Keratinocyte (primary cell): Measurements from ENCODE around the gene CAMSAP3. TPM values are rescaled to one million over a fixed set of nuclear protein-coding genes. Genes with fewer than 3 reads are reported as not detected.

ENCODE experiments used
- DNase-seq: peaks from one replicate; pipeline ENCODE4 v3.0.0-alpha.2; 2011; ENCODE audit warnings: low read depth, missing footprints, low spot score
- FAIRE-seq: peaks from 2 replicates; lab custom pipeline; 2011; peaks lifted over from hg19 to GRCh38; lab: Jason Lieb, UNC
- H2AFZ ChIP-seq: 2 replicates; pipeline ENCODE4 v1.6.0; 2012; ENCODE audit warnings: low read length, control low read depth, inconsistent platforms; ENCODE audit not compliant: control insufficient read depth
- H3K27ac ChIP-seq: 2 replicates; pipeline ENCODE4 v1.5.1; 2011; ENCODE audit warnings: low read length; ENCODE audit not compliant: control insufficient read depth, insufficient read depth
- H3K27me3 ChIP-seq: 3 replicates; pipeline ENCODE4 v1.6.0; 2011; ENCODE audit warnings: low read length; ENCODE audit not compliant: control insufficient read depth, insufficient read depth; ENCODE audit errors: extremely low read depth
- H3K36me3 ChIP-seq, 2 experiments: 2 replicates in 1 of 2; 3 replicates in 1 of 2; pipeline ENCODE4 v1.5.1; 2011; ENCODE audit warnings: low read length in 2 of 2, mild to moderate bottlenecking in 1 of 2; ENCODE audit not compliant: control insufficient read depth in 2 of 2, insufficient read depth in 2 of 2; ENCODE audit errors: extremely low read depth in 1 of 2
- H3K4me1 ChIP-seq: 3 replicates; pipeline ENCODE4 v1.5.1; 2011; ENCODE audit warnings: low read length; ENCODE audit not compliant: control insufficient read depth, insufficient read depth; ENCODE audit errors: extremely low read depth
- H3K4me2 ChIP-seq: 3 replicates; pipeline ENCODE4 v1.6.0; 2011; ENCODE audit warnings: low read depth, low read length; ENCODE audit not compliant: control insufficient read depth, insufficient read depth; ENCODE audit errors: extremely low read depth
- H3K4me3 ChIP-seq, 3 experiments: fragments of 200-600 bp in 1 of 3; sonication (generic) in 1 of 3; 2 replicates in 2 of 3; 3 replicates in 1 of 3; pipeline ENCODE4 v1.5.1; 2011 to 2016; ENCODE audit warnings: low read length in 3 of 3, mild to moderate bottlenecking in 3 of 3, control low read depth in 2 of 3, inconsistent platforms in 1 of 3, low read depth in 1 of 3, mixed read lengths in 1 of 3, mixed run types in 1 of 3, moderate library complexity in 1 of 3; ENCODE audit not compliant: control insufficient read depth in 2 of 3, insufficient read depth in 2 of 3; ENCODE audit errors: extremely low read depth in 1 of 3
- H3K79me2 ChIP-seq: 2 replicates; pipeline ENCODE4 v1.6.0; 2012; ENCODE audit warnings: low read length; ENCODE audit not compliant: control insufficient read depth, insufficient read depth
- H3K9ac ChIP-seq: 3 replicates; pipeline ENCODE4 v1.6.0; 2011; ENCODE audit warnings: low read length; ENCODE audit not compliant: control insufficient read depth, insufficient read depth; ENCODE audit errors: extremely low read depth
- H3K9me1 ChIP-seq: 3 replicates; pipeline ENCODE4 v1.6.0; 2011; ENCODE audit warnings: low read length; ENCODE audit not compliant: control insufficient read depth, insufficient read depth; ENCODE audit errors: extremely low read depth
- H3K9me3 ChIP-seq: 2 replicates; pipeline ENCODE4 v1.5.1; 2012; ENCODE audit warnings: low read depth, low read length; ENCODE audit not compliant: control insufficient read depth
- H4K20me1 ChIP-seq: 3 replicates; pipeline ENCODE4 v1.6.0; 2011; ENCODE audit warnings: low read length; ENCODE audit not compliant: control insufficient read depth, insufficient read depth; ENCODE audit errors: extremely low read depth
- CTCF ChIP-seq, 3 experiments: IDR thresholded peaks in 1 of 3; conservative IDR thresholded peaks in 1 of 3; optimal IDR thresholded peaks in 1 of 3; 2 replicates in 2 of 3; 3 replicates in 1 of 3; pipeline versions ENCODE3 to v1.5.1; 2011; ENCODE audit warnings: low read length in 3 of 3, mild to moderate bottlenecking in 3 of 3, moderate library complexity in 2 of 3, control low read depth in 1 of 3, inconsistent platforms in 1 of 3; ENCODE audit not compliant: insufficient read depth in 2 of 3; ENCODE audit errors: extremely low read depth in 1 of 3
- EZH2 ChIP-seq: IDR thresholded peaks from one replicate; pipeline ENCODE4 v1.6.1; 2012; ENCODE audit warnings: inconsistent platforms, mild to moderate bottlenecking, low read length, moderate library complexity
- dilution Hi-C: fragments of 300-500 bp; cut with MboI; formaldehyde crosslinking; loops from one replicate; pipeline ENCODE4 v1.7.0; 2020; ENCODE audit warnings: low sequenced_read_pairs; ENCODE audit not compliant: extremely low pct_ligation_motif_present
- polyA plus RNA-seq, 5 experiments: library from polyadenylated mRNA; depleted of rRNA in 3 of 5; stranded (reverse) in 3 of 5; stranded (forward) in 1 of 5; unstranded in 1 of 5; fragments of >200 nt; gene quantifications; 1 replicate in 1 of 5; 2 replicates in 3 of 5; 3 replicates in 1 of 5; pipeline versions ENCODE4 v1.2.1 to v1.2.3, GENCODE V29; 2011 to 2012; ENCODE audit warnings: missing spikeins in 2 of 5, low read depth in 1 of 5, low replicate concordance in 1 of 5

The CAMSAP3 gene
- polyA plus RNA-seq, 1 donor (not counting 4 experiments of a cell fraction or from before 2014, with no cell fraction given) = 2.4 TPM

- peaks cover 2% of the 10 kb centered on the region for H3K4me1 ChIP-seq
- H3K9me3 ChIP-seq = no peaks in the 10 kb centered on the region
- peaks cover 4 to 14% of the 10 kb centered on the region in 2 experiments for H3K36me3 ChIP-seq
- no peak overlapping the region for H2AFZ ChIP-seq
- no peak overlapping the region for H3K4me2 ChIP-seq
- no peak overlapping the region for H3K9ac ChIP-seq
- no peaks in the 10 kb centered on the region for H3K79me2 ChIP-seq
- no peaks in the 10 kb centered on the region for H3K27me3 ChIP-seq
- H4K20me1 ChIP-seq = no peaks in the 10 kb centered on the region
- no peaks in the 10 kb centered on the region for H3K9me1 ChIP-seq
- H3K4me3 ChIP-seq = no peak overlapping the region
- dilution Hi-C loops = no loop called here
- TF ChIP-seq EZH2 (no peak), CTCF (optimal IDR thresholded peaks at IDR 0.05 in 1 of 3, IDR thresholded peaks at IDR 0.05 in 1 of 3, conservative IDR thresholded peaks at IDR 0.05 in 1 of 3; ENCODE audit: extremely low read depth in 1 of 3, insufficient read depth in 2 of 3, low read length in 3 of 3) (no peak)
- FAIRE-seq = no peak
- DNase-seq = no peak
- no peak overlapping the region for H3K27ac ChIP-seq
Observed at GRCh38 chr19:7647156-7647555, 51.5 kb downstream of the CAMSAP3 start.

- H3K4me2 ChIP-seq = no peak overlapping the region
- FAIRE-seq = no peak
- no peak overlapping the region for H3K9ac ChIP-seq
- dilution Hi-C loops = no loop called here
- no peak overlapping the region for H3K4me3 ChIP-seq
- no peaks in the 10 kb centered on the region for H3K9me3 ChIP-seq
- H2AFZ ChIP-seq = no peak overlapping the region
- H3K27me3 ChIP-seq = no peaks in the 10 kb centered on the region
- H4K20me1 ChIP-seq = no peaks in the 10 kb centered on the region
- peaks cover 4% of the 10 kb centered on the region for H3K4me1 ChIP-seq
- H3K79me2 ChIP-seq = no peaks in the 10 kb centered on the region
- no peak for DNase-seq
- TF ChIP-seq EZH2 (no peak), CTCF (optimal IDR thresholded peaks at IDR 0.05 in 1 of 3, IDR thresholded peaks at IDR 0.05 in 1 of 3, conservative IDR thresholded peaks at IDR 0.05 in 1 of 3; ENCODE audit: extremely low read depth in 1 of 3, insufficient read depth in 2 of 3, low read length in 3 of 3) (no peak)
- H3K9me1 ChIP-seq = peaks cover 2% of the 10 kb centered on the region
- peaks cover 4 to 12% of the 10 kb centered on the region in 2 experiments for H3K36me3 ChIP-seq
- no peak overlapping the region for H3K27ac ChIP-seq
Observed at GRCh38 chr19:7648265-7649014, 52.8 kb downstream of the CAMSAP3 start.
